T-helper 2 cell (primary cell): ENCODE measurements around the gene FBXL2.
"Not testable (repeated sequence)": the region's sequence is repeated elsewhere in the genome, so short reads cannot be mapped to it uniquely, and the experiment has no call there.

Experiments used
- DNase-seq, 5 experiments: peaks; one replicate each; pipeline versions ENCODE4 v3.0.0 to v3.0.0-alpha.2; 2012 to 2022

FBXL2 gene

GRCh38 chr3:33317963-33318709, 40.9 kb downstream of the FBXL2 start:
- peak in 1 of 5 experiments; percentile 2 for DNase-seq

DNA sequence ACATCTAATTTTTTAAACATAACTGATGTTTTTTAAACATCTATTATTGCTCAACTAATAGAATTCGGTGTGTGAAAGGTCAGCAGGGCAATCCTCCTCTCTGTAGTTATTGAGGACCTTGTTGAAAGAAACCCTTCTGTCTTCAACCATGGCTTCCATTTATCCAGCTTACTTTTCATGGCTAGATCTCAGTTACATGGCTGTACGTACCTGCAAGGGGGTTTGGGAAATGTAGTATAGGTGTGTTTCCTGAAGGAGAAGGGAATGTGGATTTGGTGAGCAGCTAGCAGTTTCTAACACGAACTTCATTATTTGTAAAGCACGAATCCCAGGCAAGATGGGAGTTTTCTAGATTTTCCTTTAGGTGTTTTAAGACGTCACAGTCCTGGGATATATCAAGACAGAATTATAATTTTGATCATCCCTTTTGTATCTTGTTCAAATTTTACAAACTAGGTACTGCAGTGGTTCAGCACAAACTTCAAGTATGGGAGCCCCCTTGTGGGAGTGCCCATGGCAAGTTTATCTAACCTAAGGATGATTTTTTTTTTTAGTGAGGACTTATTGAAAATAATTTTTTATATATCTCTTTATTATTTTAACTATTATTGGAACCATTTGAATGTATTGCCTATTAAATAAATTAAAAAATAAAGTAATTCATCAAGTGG, 41.6 kb downstream of the FBXL2 start:
- DNase-seq = no peak

GRCh38 chr3:33322412-33322811, 45.2 kb downstream of the FBXL2 start:
- no peak for DNase-seq

GRCh38 chr3:33331414-33331813, 54.2 kb downstream of the FBXL2 start:
- no peak for DNase-seq

DNA sequence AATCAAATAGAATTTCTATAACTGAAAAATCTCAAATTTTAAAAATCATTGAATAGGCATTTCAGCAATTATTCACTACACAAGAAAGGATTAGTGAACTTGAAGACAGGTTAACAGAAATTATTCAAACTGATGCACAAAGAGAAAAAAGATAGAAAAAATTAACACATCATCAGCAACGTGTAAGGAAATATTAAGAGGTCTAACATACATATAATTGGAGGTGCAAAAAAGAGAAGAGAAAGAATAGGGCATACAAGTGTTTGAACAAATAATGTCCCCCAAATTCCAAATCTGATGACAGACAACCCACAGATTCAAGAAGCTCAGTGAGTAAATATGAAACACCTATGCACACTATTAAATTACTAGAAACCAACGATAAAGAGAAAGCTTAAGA, 57.1 kb downstream of the FBXL2 start:
- DNase-seq = no peak

GRCh38 chr3:33338936-33339465, 61.8 kb downstream of the FBXL2 start:
- DNase-seq = not testable (repeated sequence)

DNA sequence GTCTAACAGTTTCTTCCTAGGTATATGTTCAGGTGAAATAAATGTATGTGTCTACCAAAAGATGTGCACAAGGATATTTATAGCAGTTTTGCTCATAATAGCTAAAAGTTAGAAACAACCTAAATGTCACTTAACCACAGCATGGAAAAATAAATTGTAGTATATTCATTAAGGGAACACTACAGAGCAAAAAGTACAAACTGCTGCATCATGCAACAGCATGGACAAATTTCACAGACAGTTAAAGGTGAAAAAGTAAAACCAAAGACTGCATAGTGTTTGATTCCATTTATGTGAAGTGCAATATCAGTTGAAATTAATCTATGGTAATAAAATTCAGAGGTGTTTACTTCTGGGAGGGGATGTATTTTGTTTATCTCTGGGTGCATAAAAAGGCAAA, 62.5 kb downstream of the FBXL2 start:
- no peak for DNase-seq

DNA sequence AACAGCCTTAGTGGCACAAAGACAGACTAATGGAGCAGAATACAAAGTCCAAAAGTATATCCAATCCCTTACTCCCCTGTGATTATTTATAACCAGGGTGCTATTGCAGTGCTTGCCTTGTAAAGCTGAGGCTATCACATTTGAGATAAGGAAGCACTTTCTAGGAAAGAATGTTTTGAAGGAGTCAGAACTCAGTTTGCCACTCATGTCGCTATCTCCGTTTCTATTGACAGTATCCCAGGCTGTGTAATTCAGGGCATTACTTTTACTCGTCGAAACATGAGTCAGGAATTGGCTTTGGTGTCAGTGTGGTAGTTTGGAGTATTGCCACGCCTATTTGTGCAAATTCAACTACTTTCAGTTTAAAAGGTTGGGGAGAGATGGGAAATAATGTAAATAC, 78.4 kb downstream of the FBXL2 start:
- no peak for DNase-seq

DNA sequence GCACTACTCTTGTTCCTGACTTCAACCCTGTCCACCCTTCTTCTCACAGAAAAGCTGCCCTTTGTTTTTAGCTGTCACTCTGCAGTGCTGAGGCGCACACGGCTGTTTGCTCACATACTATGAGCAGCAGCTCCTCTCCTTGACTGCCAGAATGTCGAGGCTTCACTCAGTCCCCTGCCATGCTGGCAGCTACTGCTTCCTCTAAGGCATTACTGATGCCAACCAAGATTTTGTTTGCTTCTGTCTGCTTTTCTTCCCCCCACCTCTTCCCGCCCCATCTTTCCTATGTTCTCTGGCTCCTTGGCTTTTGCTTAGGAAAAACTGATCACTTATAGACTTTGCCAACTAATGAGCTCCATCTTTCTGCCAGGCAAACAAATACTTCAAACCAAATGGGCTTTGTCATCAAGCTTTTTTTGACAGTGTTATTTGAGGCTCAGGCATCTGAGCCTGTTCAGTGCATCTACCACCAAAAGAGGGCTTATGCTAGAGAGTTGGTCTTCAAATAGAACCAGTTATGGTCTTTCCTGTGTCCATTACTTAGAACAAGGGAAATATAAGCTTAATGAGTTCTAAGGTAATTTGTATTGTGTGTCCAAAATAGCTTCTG, 81.0 kb downstream of the FBXL2 start:
- DNase-seq = no peak

DNA sequence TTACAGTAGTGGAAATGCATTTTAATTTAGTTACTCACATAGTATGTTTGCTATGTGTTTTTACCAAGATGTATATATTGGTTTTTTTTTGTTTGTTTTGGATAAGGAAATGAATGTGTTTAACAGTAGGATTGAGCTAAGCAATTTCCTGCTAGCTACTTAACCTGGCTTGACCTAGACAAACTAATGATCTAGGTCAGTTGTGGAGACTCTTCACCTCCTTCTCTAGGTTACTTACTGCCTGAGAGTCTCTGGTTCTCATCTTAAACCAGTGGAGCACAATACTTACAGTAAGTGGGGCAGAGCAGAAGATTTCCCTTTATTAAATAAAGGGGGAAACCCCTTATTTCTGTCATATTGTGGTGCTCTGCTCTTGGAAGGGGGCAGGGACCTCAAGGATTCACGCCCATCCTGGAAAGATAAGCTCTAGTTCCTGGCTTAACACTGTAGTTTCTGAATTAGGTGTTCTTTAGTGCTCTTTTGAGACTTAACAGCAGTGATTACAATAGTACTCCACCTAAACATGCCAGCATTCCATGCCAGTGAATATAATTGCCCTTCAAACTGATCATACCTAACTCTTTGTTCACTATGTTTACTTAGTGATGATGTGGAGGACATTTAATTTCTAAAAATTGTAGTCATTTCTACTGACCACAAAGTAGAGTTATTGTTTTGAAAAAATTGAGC, 83.0 kb downstream of the FBXL2 start:
- no peak for DNase-seq

GRCh38 chr3:33363113-33363800, 86.0 kb downstream of the FBXL2 start:
- no peak for DNase-seq

DNA sequence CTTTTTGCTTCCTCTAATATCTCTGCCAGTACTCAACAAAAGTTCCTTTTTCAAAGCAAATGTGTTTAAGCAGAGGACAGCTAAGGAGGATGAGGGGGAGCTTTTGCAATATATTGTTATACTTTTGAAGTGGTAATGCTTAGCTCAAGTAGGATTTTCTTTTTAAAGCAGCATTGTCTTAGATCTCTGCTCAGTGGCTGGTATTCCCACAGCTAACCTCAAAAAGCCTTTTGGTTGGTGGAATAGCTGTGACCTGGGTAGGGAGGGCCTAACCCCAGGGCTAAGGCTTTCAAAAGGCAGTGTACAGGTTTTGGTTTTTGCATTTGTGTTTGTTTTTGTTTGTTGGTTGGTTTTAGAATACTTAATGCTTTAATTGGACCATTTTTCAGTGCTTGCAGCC, 86.8 kb downstream of the FBXL2 start:
- DNase-seq = no peak

GRCh38 chr3:33364531-33365128, 87.4 kb downstream of the FBXL2 start:
- no peak for DNase-seq

DNA sequence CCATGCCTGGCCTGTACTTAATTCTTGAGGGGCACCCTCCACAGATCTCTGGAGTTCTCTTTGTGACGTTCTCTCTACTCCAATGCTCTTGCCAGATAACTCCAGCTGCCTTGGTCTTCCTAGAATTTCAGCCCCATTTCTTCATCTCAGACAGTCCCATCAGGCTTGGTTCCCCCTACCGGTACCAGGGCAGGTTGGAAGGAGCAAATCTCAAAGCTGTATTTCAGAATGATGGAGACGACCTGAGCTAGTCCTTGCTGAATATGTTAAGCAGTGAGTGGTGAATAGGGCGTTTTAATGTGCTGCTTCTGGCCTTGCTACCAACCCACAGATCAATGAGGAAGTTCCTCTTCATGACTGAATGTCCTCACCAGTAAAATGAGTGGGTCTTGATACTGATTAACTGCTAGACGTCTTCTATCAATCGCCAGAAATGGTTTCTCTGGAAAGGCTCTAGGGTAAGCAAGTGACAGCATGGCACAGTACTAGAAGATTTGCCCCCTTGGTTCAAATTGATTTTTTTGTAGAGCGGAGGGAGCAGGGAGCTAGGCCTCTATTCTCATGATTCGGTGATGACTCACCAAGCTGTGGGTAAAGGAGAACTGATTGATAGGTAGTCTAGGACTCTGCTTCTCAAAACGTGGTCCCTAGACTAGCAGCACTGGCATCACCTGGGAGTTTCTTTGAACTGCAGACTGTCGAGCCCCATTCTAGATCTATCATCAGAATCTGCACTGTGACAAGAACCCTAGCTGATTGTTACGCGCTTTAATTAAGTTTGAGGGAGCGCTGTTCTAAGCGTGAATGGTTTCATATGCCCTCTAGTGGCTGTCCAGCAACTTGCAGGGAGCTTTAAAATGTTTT, 95.2 kb downstream of the FBXL2 start:
- peak in 4 of 5 experiments; percentile 2 to 62 (median 14) for DNase-seq

- DNase-seq = no peak
These were observed 95.8 kb downstream of the FBXL2 start for GRCh38 chr3:33373082-33373437.

DNA sequence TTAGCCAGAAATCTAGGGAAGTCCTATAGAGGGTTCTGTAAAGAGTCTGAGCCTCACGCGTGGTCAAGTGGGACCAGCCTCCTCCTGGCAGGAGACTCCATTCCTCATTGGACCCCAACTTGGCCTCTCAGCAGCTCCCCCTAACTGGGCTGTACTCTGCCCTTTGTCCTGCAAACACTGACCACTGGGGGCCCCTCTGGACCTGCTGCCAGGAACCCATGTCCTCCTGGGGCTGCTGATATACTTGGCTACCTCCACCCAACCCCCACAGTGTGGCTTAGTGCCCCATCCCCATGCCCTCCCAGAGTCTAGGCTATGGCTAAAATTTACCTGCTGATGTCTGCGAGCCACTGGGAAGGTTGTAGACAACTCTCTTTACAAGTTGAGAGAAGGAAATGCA, 100.2 kb downstream of the FBXL2 start:
- no peak for DNase-seq

GRCh38 chr3:33377931-33378330, 100.7 kb downstream of the FBXL2 start:
- no peak for DNase-seq

- DNase-seq = no peak
These were observed 103.4 kb downstream of the FBXL2 start for GRCh38 chr3:33380653-33381052.

DNA sequence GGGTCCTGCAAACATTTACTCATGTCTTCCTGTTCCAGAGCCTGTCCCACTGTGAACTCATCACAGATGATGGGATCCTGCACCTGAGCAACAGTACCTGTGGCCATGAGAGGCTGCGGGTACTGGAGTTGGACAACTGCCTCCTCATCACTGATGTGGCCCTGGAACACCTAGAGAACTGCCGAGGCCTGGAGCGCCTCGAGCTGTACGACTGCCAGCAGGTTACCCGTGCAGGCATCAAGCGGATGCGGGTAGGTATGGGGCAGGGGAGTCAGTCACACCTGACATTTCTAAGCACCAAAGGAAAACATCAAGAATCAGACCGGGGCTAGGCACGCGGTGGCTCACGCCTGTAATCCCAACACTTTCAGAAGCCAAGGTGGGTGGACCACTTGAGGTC, 106.7 kb downstream of the FBXL2 start:
- no peak for DNase-seq

- DNase-seq = peak in 1 of 5 experiments; percentile 77
These were observed 108.2 kb downstream of the FBXL2 start for GRCh38 chr3:33385423-33385822.

DNA sequence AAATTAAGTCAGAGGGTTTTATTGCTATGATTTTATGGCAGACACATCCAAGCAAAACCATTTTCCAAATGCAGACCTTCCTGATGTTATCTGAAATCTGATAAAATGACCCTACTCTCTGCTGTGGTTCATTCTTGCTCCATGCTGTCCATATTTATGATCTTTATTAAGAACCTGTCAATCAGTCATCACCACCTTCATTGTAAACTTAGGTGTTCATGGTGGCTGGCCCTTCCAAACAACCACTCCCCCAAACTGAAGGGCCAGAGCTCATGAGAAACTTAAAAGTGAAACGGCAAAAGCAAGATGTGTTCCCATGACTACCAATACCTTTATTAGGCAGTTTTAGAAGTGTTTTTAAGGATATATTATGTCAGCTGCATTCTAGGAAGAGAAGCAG, 109.4 kb downstream of the FBXL2 start:
- no peak for DNase-seq
